Measurements from ENCODE around the gene PCDHA13.

PCDHA13 gene

DNA sequence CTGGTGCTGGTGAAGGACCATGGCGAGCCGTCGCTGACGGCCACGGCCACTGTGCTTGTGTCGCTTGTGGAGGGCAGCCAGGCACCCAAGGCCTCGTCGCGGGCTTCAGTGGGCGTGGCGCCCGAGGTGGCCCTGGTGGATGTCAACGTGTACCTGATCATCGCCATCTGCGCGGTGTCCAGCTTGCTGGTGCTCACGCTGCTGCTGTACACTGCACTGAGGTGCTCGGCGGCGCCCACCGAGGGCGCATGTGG lies 24.0 kb upstream of the PCDHA13 start:
- no peaks in the 10 kb centered on the region; the same call in none of the 2 replicates for H3K36me3 ChIP-seq
- H3K27me3 ChIP-seq = no peaks in the 10 kb centered on the region
- H3K4me1 ChIP-seq = no peaks in the 10 kb centered on the region
- TF ChIP-seq, protein P1, sequence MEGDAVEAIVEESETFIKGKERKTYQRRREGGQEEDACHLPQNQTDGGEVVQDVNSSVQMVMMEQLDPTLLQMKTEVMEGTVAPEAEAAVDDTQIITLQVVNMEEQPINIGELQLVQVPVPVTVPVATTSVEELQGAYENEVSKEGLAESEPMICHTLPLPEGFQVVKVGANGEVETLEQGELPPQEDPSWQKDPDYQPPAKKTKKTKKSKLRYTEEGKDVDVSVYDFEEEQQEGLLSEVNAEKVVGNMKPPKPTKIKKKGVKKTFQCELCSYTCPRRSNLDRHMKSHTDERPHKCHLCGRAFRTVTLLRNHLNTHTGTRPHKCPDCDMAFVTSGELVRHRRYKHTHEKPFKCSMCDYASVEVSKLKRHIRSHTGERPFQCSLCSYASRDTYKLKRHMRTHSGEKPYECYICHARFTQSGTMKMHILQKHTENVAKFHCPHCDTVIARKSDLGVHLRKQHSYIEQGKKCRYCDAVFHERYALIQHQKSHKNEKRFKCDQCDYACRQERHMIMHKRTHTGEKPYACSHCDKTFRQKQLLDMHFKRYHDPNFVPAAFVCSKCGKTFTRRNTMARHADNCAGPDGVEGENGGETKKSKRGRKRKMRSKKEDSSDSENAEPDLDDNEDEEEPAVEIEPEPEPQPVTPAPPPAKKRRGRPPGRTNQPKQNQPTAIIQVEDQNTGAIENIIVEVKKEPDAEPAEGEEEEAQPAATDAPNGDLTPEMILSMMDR (IDR thresholded peaks at IDR 0.05; ENCODE audit: low read depth, low read length) = no peak
- H3K9me3 ChIP-seq = no peaks in the 10 kb centered on the region; the same call in 1 of the 2 replicates
- H3K4me3 ChIP-seq (ENCODE audit: low read depth, low read length) = no peak overlapping the region
- DNase-seq = no peak

DNA sequence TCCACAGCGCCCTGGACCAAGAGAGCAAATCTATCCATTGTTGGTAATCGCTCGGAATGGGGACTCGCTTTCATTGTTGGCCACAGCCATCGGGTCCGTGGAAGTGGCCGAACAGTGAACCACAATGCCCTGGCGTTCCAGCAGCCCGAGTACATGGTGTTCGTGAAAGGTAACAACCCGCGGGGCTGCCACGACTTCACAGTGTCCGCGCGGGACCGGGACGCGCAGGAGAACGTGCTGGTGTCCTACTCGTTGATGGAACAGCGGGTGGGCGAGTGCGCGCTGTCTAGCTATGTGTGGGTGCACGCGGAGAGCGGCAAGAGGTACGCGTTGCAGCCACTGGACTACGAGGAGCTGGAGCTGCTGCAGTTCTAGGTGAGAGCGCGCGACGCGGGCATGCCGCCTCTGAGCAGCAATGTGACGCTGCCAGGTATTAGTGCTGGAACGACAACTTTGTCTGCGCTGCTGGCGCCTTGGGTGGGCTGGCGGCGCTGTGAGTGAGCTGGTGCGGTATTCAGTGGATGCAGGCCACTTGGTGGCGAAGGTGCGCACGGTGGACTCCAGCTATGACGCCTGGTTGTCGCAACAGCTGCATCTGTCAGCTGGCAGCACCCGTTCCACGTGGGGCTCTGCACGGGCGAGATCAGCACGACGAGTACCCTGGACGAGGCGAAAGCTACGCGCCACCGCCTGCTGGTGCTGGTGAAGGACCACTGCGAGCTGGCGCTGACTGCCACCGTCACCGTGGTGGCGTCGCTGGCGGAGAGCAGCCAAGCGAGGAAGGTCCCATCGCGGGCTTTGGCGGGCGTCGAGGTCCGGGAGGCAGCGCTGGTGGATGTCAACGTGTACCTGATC lies 19.3 kb upstream of the PCDHA13 start:
- DNase-seq = no peak
- Histone ChIP-seq H3K9me3 (no peaks in the 10 kb centered on the region; the same call in 1 of the 2 replicates), H3K4me3 (ENCODE audit: low read depth, low read length) (no peak overlapping the region), H3K27me3 (no peaks in the 10 kb centered on the region), H3K36me3 (no peaks in the 10 kb centered on the region; the same call in none of the 2 replicates), H3K4me1 (no peaks in the 10 kb centered on the region)
- TF ChIP-seq, protein P1 (IDR thresholded peaks at IDR 0.05; ENCODE audit: low read depth, low read length) = no peak

DNA sequence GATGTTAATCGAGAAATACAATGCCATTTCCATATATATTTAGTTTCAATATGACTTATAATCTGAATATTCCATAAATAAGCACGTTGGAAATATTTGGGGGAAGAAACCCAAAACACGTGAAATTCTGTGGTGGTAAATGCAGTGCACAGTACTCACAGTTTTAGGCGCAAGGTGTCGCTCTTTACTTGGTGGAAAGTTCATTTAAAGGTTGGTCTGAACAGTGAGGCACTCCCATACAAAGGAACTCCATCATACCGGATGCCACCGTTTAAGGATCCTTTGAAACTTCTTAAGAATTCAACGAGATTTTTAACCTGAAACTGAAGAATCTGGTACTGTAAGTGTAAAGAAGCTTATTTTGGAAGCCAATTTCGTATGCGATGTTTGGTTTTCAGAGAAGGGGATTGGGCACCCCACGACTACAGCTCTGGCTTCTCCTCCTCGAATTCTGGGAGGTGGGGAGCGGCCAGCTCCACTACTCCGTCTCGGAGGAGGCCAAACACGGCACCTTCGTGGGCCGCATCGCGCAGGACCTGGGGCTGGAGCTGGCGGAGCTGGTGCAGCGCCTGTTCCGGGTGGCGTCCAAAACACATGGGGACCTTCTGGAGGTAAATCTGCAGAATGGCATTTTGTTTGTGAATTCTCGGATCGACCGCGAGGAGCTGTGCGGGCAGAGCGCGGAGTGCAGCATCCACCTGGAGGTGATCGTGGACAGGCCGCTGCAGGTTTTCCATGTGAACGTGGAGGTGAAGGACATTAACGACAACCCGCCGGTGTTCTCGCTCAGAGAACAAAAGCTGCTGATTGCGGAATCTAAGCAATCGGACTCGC lies 13.0 kb upstream of the PCDHA13 start, which contains the start of gene PCDHA11:
PCDHA11 (plus strand) TSS at position 237 of the 834 bp plus-strand sequence; CDS start at position 384, 147 bp downstream.
- Histone ChIP-seq H3K27me3 (no peaks in the 10 kb centered on the region), H3K4me1 (no peaks in the 10 kb centered on the region), H3K4me3 (ENCODE audit: low read depth, low read length) (peak within 1 kb of the TSS; percentile 66), H3K36me3 (peaks cover 3% of the 10 kb centered on the region), H3K9me3 (no peaks in the 10 kb centered on the region)
- TF ChIP-seq, protein P1 (IDR thresholded peaks at IDR 0.05; ENCODE audit: low read depth, low read length) = peak; percentile 72
- peak; percentile 55 for DNase-seq

DNA sequence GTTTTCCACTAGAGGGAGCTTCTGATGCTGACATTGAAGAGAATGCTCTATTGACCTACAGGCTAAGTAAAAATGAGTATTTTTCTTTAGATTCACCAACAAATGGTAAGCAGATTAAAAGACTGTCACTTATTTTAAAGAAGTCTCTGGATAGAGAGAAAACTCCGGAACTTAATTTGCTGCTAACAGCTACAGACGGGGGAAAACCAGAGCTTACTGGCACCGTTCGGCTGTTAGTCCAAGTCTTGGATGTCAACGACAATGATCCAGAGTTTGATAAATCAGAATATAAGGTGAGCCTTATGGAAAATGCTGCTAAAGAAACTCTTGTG lies 12.4 kb upstream of the PCDHA13 start:
- DNase-seq = no peak
- Histone ChIP-seq H3K9me3 (no peaks in the 10 kb centered on the region), H3K4me3 (ENCODE audit: low read depth, low read length) (peak overlapping the region; percentile 66), H3K36me3 (peaks cover 3% of the 10 kb centered on the region), H3K4me1 (no peaks in the 10 kb centered on the region), H3K27me3 (no peaks in the 10 kb centered on the region)
- TF ChIP-seq, protein P1 (IDR thresholded peaks at IDR 0.05; ENCODE audit: low read depth, low read length) = peak; percentile 73

DNA sequence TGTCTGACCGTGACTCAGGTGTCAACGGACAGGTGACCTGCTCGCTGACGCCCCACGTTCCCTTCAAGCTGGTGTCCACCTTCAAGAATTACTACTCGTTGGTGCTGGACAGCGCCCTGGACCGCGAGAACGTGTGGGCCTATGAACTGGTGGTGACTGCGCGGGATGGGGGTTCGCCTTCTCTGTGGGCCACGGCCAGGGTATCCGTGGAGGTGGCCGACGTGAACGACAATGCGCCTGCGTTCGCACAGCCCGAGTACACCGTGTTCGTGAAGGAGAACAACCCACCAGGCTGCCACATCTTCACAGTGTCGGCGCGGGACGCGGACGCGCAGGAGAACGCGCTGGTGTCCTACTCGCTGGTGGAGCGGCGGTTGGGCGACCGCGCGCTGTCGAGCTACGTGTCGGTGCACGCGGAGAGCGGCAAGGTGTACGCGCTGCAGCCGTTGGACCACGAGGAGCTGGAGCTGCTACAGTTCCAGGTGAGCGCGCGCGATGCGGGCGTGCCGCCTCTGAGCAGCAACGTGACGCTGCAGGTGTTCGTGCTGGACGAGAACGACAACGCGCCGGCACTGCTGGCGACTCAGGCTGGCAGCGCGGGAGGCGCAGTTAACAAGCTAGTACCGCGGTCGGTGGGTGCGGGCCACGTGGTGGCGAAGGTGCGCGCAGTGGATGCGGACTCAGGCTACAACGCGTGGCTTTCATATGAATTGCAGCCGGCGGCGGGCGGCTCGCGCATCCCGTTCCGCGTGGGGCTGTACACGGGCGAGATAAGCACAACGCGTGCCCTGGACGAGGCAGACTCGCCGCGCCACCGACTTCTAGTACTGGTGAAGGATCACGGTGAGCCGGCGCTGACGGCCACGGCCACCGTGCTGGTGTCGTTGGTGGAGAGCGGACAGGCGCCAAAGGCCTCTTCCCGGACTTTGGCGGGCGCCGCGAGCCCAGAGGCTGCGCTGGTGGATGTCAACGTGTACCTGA lies 11.4 kb upstream of the PCDHA13 start:
- Histone ChIP-seq H3K9me3 (no peaks in the 10 kb centered on the region), H3K36me3 (peaks cover 3% of the 10 kb centered on the region), H3K4me3 (ENCODE audit: low read depth, low read length) (no peak overlapping the region), H3K4me1 (no peaks in the 10 kb centered on the region), H3K27me3 (no peaks in the 10 kb centered on the region)
- TF ChIP-seq, protein P1 (IDR thresholded peaks at IDR 0.05; ENCODE audit: low read depth, low read length) = no peak
- no peak for DNase-seq

Data from BE2C (cell line).